Esophagus muscularis mucosa (tissue), 3 donors: ENCODE measurements around the gene GRIK4.

Experiments
- CTCF ChIP-seq, 3 experiments: fragments of 200-600 bp in 2 of 3; fragments of 450-650 bp in 1 of 3; sonication (generic) in 2 of 3; IDR thresholded peaks; one replicate each; pipeline ENCODE4 v1.5.1; 2017 to 2019; ENCODE audit warnings: antibody characterized with exemption in 3 of 3, mild to moderate bottlenecking in 2 of 3, moderate library complexity in 1 of 3
- POLR2A ChIP-seq: fragments of 450-650 bp; IDR thresholded peaks from one replicate; pipeline ENCODE4 v1.6.1; 2017; ENCODE audit warnings: antibody characterized with exemption, moderate library complexity, mild to moderate bottlenecking, low read depth

DNA sequence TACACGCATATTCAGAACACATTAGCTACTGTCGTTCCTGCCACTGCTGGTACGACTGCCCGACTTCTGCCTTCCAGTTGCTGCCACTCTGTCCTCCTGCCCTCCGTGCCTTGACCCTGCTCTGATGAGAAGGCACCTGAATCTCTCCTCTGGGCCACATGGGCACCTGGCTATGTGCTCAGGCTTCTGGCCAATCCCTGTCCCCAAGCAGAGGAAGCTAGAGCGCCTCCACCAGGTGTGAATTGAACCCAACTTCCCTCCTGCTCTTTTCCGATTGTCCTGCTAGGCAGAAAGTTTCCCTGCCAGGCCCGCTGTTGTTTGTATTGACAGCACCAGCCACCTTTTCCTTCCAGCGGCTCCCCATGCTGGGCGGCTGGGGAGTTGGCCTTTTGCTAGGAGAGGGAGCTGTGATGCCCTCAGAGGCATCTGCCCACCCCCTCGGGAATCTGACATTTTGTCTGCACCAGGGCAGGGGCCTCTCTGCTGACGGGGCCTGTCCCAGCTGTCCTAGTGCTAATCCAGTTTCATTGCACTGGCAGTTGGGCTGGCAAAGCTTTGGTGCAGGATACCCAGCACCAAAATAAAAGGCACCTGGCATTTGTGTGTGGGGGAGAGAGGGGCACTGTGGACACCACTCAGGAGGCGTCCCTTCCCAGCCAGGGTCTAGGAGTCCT is 118.0 kb downstream of the GRIK4 start:
- TF ChIP-seq POLR2A (no peak), CTCF (IDR thresholded peaks at IDR 0.05) (no peak)
